Liver (tissue), 3 donors: ENCODE data around the gene FXYD7.

Experiments
- ATF3 ChIP-seq: IDR thresholded peaks from 2 replicates; pipeline ENCODE4 v1.6.1; 2016; ENCODE audit warnings: antibody characterized with exemption
- CTCF ChIP-seq: fragments of 150-350 bp; IDR thresholded peaks from 2 replicates; pipeline ENCODE4 v1.5.1; 2017; ENCODE audit warnings: improper control_type of control experiment, low read depth, low read length; ENCODE audit not compliant: missing input control
- GABPA ChIP-seq, 2 donors: IDR thresholded peaks in 1 of 2; conservative IDR thresholded peaks in 1 of 2; 2 replicates each; pipeline ENCODE4 v1.6.1; 2016; ENCODE audit warnings: antibody characterized with exemption in 2 of 2, mild to moderate bottlenecking in 1 of 2, moderate library complexity in 1 of 2
- HNF4A ChIP-seq, 2 donors: conservative IDR thresholded peaks; 2 replicates each; pipeline ENCODE4 v1.6.1; 2016; ENCODE audit warnings: antibody characterized with exemption in 2 of 2, mild to moderate bottlenecking in 2 of 2
- JUND ChIP-seq, 2 donors: IDR thresholded peaks; 2 replicates each; pipeline ENCODE4 v1.6.1; 2016; ENCODE audit warnings: antibody characterized with exemption in 2 of 2
- NR2F2 ChIP-seq: IDR thresholded peaks from 2 replicates; pipeline ENCODE4 v1.6.1; 2016; ENCODE audit warnings: antibody characterized with exemption
- RAD21 ChIP-seq, 2 donors: IDR thresholded peaks; 2 replicates each; pipeline ENCODE4 v1.6.1; 2016; ENCODE audit warnings: antibody characterized with exemption in 2 of 2, mild to moderate bottlenecking in 2 of 2
- RXRA ChIP-seq, 2 donors: IDR thresholded peaks; 2 replicates each; pipeline ENCODE4 v1.6.1; 2017 to 2018; ENCODE audit warnings: antibody characterized with exemption in 2 of 2, mild to moderate bottlenecking in 1 of 2
- SP1 ChIP-seq: IDR thresholded peaks from 2 replicates; pipeline ENCODE4 v1.6.1; 2018; ENCODE audit warnings: antibody characterized with exemption, mild to moderate bottlenecking
- TAF1 ChIP-seq: conservative IDR thresholded peaks from 2 replicates; pipeline ENCODE4 v1.6.1; 2016; ENCODE audit warnings: antibody characterized with exemption, mild to moderate bottlenecking
- YY1 ChIP-seq: IDR thresholded peaks from 2 replicates; pipeline ENCODE4 v1.6.1; 2016; ENCODE audit warnings: antibody characterized with exemption, mild to moderate bottlenecking
- TF ChIP-seq, protein P1 (sequence below): IDR thresholded peaks from 2 replicates; pipeline ENCODE4 v1.6.1; 2016; ENCODE audit warnings: antibody characterized with exemption, mild to moderate bottlenecking
- TF ChIP-seq, protein P2 (sequence below): IDR thresholded peaks from 2 replicates; pipeline ENCODE4 v1.6.1; 2016; ENCODE audit warnings: antibody characterized with exemption
- TF ChIP-seq, protein P3 (sequence below): IDR thresholded peaks from 2 replicates; pipeline ENCODE4 v1.6.1; 2016; ENCODE audit warnings: antibody characterized with exemption
- donor health status: healthy.
- donor health status: healthy.

DNA sequence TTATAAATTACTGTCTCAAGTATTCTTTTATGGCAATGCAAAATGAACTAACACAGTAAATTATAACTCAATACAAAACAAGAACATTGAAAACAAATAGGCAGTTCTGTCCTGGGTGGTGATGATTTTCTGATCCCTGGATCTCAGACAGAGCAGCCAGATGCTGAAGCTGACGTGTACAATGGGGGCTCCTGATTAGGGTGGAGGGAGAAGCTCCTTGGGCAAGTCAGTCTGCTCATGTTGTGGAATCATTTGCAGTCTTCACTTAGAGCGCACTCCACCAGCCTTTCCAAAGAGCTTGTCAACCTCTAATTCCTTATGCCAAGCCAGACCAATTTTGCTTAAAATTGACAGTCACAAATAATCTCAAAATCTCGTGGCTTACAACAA, 33.1 kb downstream of the FXYD7 start:
- no peak for TF ChIP-seq CTCF
- no peak for TF ChIP-seq RXRA (IDR thresholded peaks at IDR 0.05)
- TF ChIP-seq, protein P1, sequence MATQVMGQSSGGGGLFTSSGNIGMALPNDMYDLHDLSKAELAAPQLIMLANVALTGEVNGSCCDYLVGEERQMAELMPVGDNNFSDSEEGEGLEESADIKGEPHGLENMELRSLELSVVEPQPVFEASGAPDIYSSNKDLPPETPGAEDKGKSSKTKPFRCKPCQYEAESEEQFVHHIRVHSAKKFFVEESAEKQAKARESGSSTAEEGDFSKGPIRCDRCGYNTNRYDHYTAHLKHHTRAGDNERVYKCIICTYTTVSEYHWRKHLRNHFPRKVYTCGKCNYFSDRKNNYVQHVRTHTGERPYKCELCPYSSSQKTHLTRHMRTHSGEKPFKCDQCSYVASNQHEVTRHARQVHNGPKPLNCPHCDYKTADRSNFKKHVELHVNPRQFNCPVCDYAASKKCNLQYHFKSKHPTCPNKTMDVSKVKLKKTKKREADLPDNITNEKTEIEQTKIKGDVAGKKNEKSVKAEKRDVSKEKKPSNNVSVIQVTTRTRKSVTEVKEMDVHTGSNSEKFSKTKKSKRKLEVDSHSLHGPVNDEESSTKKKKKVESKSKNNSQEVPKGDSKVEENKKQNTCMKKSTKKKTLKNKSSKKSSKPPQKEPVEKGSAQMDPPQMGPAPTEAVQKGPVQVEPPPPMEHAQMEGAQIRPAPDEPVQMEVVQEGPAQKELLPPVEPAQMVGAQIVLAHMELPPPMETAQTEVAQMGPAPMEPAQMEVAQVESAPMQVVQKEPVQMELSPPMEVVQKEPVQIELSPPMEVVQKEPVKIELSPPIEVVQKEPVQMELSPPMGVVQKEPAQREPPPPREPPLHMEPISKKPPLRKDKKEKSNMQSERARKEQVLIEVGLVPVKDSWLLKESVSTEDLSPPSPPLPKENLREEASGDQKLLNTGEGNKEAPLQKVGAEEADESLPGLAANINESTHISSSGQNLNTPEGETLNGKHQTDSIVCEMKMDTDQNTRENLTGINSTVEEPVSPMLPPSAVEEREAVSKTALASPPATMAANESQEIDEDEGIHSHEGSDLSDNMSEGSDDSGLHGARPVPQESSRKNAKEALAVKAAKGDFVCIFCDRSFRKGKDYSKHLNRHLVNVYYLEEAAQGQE, result no peak
- no peak for TF ChIP-seq RAD21 (IDR thresholded peaks at IDR 0.05)
- TF ChIP-seq YY1, result no peak
- no peak for TF ChIP-seq NR2F2
- TF ChIP-seq GABPA (IDR thresholded peaks at IDR 0.05 in 1 of 2, conservative IDR thresholded peaks at IDR 0.05 in 1 of 2), result no peak
- no peak for TF ChIP-seq TAF1
- TF ChIP-seq, protein P2, sequence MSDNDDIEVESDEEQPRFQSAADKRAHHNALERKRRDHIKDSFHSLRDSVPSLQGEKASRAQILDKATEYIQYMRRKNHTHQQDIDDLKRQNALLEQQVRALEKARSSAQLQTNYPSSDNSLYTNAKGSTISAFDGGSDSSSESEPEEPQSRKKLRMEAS, result no peak
- no peak for TF ChIP-seq JUND (IDR thresholded peaks at IDR 0.05)
- no peak for TF ChIP-seq HNF4A (conservative IDR thresholded peaks at IDR 0.05)
- no peak for TF ChIP-seq SP1
- TF ChIP-seq, protein P3, sequence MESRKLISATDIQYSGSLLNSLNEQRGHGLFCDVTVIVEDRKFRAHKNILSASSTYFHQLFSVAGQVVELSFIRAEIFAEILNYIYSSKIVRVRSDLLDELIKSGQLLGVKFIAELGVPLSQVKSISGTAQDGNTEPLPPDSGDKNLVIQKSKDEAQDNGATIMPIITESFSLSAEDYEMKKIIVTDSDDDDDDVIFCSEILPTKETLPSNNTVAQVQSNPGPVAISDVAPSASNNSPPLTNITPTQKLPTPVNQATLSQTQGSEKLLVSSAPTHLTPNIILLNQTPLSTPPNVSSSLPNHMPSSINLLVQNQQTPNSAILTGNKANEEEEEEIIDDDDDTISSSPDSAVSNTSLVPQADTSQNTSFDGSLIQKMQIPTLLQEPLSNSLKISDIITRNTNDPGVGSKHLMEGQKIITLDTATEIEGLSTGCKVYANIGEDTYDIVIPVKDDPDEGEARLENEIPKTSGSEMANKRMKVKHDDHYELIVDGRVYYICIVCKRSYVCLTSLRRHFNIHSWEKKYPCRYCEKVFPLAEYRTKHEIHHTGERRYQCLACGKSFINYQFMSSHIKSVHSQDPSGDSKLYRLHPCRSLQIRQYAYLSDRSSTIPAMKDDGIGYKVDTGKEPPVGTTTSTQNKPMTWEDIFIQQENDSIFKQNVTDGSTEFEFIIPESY, result no peak
- no peak for TF ChIP-seq ATF3
